Measurements from ENCODE around the gene CTSZ.
"Not testable (repeated sequence)": the region's sequence is repeated elsewhere in the genome, so short reads cannot be mapped to it uniquely, and the experiment has no call there.

Gene CTSZ

GRCh38 chr20:59006864-59007664, at the start of gene CTSZ:
Gene CTSZ, minus strand, starts transcription at chr20:59007254. Its CDS starts 126 bp downstream, at chr20:59007128.
- DNase-seq (ENCODE audit: low read depth), result no peak

- no peak for DNase-seq (ENCODE audit: low read depth)
Measured at GRCh38 chr20:59055302-59055701, 48.2 kb upstream of the CTSZ start.

- no peak for DNase-seq (ENCODE audit: low read depth)
Measured at GRCh38 chr20:59051666-59052185, 44.7 kb upstream of the CTSZ start.

GRCh38 chr20:59050437-59050836, 43.4 kb upstream of the CTSZ start:
- DNase-seq (ENCODE audit: low read depth), result no peak

- DNase-seq (ENCODE audit: low read depth), result no peak
Measured at GRCh38 chr20:59048681-59049030, 41.6 kb upstream of the CTSZ start.

GRCh38 chr20:59047938-59048680, 41.1 kb upstream of the CTSZ start:
- DNase-seq (ENCODE audit: low read depth), result no peak

- DNase-seq (ENCODE audit: low read depth), result no peak
Measured at GRCh38 chr20:59046862-59047261, 39.8 kb upstream of the CTSZ start.

GRCh38 chr20:59044796-59045195, 37.7 kb upstream of the CTSZ start:
- DNase-seq (ENCODE audit: low read depth), result no peak

GRCh38 chr20:59044295-59044694, 37.2 kb upstream of the CTSZ start:
- DNase-seq (ENCODE audit: low read depth), result no peak

GRCh38 chr20:59043698-59044097, 36.6 kb upstream of the CTSZ start:
- no peak for DNase-seq (ENCODE audit: low read depth)

- DNase-seq (ENCODE audit: low read depth), result no peak
Measured at GRCh38 chr20:59042796-59043631, 36.0 kb upstream of the CTSZ start.

- no peak for DNase-seq (ENCODE audit: low read depth)
Measured at GRCh38 chr20:59042151-59042795, 35.2 kb upstream of the CTSZ start, which contains the start of gene PRELID3B. Gene PRELID3B, minus strand, starts transcription at chr20:59042786. Its CDS starts 56 bp downstream, at chr20:59042730.

- DNase-seq (ENCODE audit: low read depth), result not testable (repeated sequence)
Measured at GRCh38 chr20:59041487-59041886, 34.4 kb upstream of the CTSZ start.

- no peak for DNase-seq (ENCODE audit: low read depth)
Measured at GRCh38 chr20:59040667-59041066, 33.6 kb upstream of the CTSZ start.

- DNase-seq (ENCODE audit: low read depth), result no peak
Measured at GRCh38 chr20:59039233-59039632, 32.2 kb upstream of the CTSZ start.

GRCh38 chr20:59037386-59037785, 30.3 kb upstream of the CTSZ start:
- no peak for DNase-seq (ENCODE audit: low read depth)

- DNase-seq (ENCODE audit: low read depth), result no peak
Measured at GRCh38 chr20:59035381-59035780, 28.3 kb upstream of the CTSZ start.

GRCh38 chr20:59033616-59034165, 26.6 kb upstream of the CTSZ start:
- DNase-seq (ENCODE audit: low read depth), result no peak

GRCh38 chr20:59033093-59033492, 26.0 kb upstream of the CTSZ start:
- no peak for DNase-seq (ENCODE audit: low read depth)

- DNase-seq (ENCODE audit: low read depth), result no peak
Measured at GRCh38 chr20:59032713-59033059, 25.6 kb upstream of the CTSZ start.

- DNase-seq (ENCODE audit: low read depth), result no peak
Measured at GRCh38 chr20:59032023-59032712, 25.1 kb upstream of the CTSZ start, which contains the start of gene ATP5F1E. Gene ATP5F1E, minus strand, starts transcription at chr20:59032335. Its CDS starts 84 bp downstream, at chr20:59032251.
